K562 (cell line): ENCODE data around the gene MLST8. TPM values are rescaled to one million over a fixed set of nuclear protein-coding genes. Genes with fewer than 3 reads are reported as not detected.

Experiments
- ELF1 ChIP-seq: fragments of 200-800 bp; sonication (Bioruptor generic); IDR thresholded peaks from 2 replicates; pipeline ENCODE4 v1.6.1; 2016; ENCODE audit warnings: missing genetic modification characterization, missing compliant biosample characterization
- FUS ChIP-seq: fragments of 200-400 bp; formaldehyde crosslinking; optimal IDR thresholded peaks from 2 replicates; pipeline ENCODE3; 2017; ENCODE audit warnings: low read depth, low read length
- HOMEZ ChIP-seq: fragments of 250-450 bp; sonication (Bioruptor Pico); IDR thresholded peaks from 2 replicates; pipeline ENCODE4 v1.4.0; 2020; ENCODE audit warnings: mild to moderate bottlenecking, moderate library complexity
- PHB2 ChIP-seq: fragments of 450-650 bp; IDR thresholded peaks from 2 replicates; pipeline ENCODE4 v1.6.1; 2017; ENCODE audit warnings: low read depth
- POLR2G ChIP-seq: fragments of 200-400 bp; formaldehyde crosslinking; IDR thresholded peaks from 2 replicates; pipeline ENCODE4 v1.6.1; 2017; ENCODE audit warnings: low read depth, mild to moderate bottlenecking, antibody characterized with exemption, low read length, moderate library complexity
- THRB ChIP-seq: fragments of 450-650 bp; formaldehyde crosslinking; conservative IDR thresholded peaks from 2 replicates; pipeline ENCODE4 v1.4.0; 2022; ENCODE audit warnings: mild to moderate bottlenecking, missing genetic modification characterization
- TOE1 ChIP-seq, 2 experiments: fragments of 450-650 bp in 1 of 2; sonication (generic) in 1 of 2; formaldehyde crosslinking in 1 of 2; IDR thresholded peaks; 2 replicates each; pipeline versions ENCODE4 v1.7.1 to v1.8.0; 2016 to 2022; ENCODE audit warnings: borderline replicate concordance in 2 of 2, mild to moderate bottlenecking in 2 of 2, antibody characterized with exemption in 1 of 2, inconsistent platforms in 1 of 2, low read depth in 1 of 2, missing genetic modification reagents in 1 of 2, moderate library complexity in 1 of 2
- ZFP30 ChIP-seq: fragments of 250-450 bp; sonication (Bioruptor Pico); IDR thresholded peaks from 2 replicates; pipeline ENCODE4 v1.8.0; 2022; ENCODE audit warnings: moderate library complexity, mild to moderate bottlenecking, inconsistent platforms, borderline replicate concordance
- ZNF134 ChIP-seq: fragments of 250-450 bp; sonication (Bioruptor Pico); conservative IDR thresholded peaks from 2 replicates; pipeline ENCODE4 v1.4.0; 2020
- ZNF24 ChIP-seq: fragments of 450-650 bp; IDR thresholded peaks from 2 replicates; pipeline ENCODE4 v1.6.1; 2016
- ZNF311 ChIP-seq: fragments of 250-450 bp; sonication (Bioruptor Pico); IDR thresholded peaks from 2 replicates; pipeline ENCODE4 v1.4.0; 2020; ENCODE audit warnings: mild to moderate bottlenecking, moderate library complexity
- polyA plus RNA-seq, 8 experiments: library from polyadenylated mRNA; depleted of rRNA in 4 of 8; stranded (reverse) in 5 of 8; unstranded in 3 of 8; fragments of >200 nt; fragmentation: Nextera tagmentation in 2 of 8; fragmentation: Illumina TruSeq in 1 of 8; extraction: Ambion mirVana in 2 of 8; extraction: Trizol in 1 of 8; gene quantifications; 2 replicates each; pipeline versions ENCODE4 v1.2.1 to v1.2.3, GENCODE V29; 2011 to 2014; ENCODE audit warnings: inconsistent platforms in 1 of 8, missing spikeins in 1 of 8
- total RNA-seq, 7 experiments: library from RNA; depleted of rRNA in 6 of 7; stranded (reverse); fragments of >200 nt in 6 of 7; fragmentation: Illumina TruSeq in 2 of 7; extraction: Trizol in 2 of 7; gene quantifications; 2 replicates each; pipeline versions ENCODE4 v1.2.1 to v1.2.3, GENCODE V29; 2011 to 2021; ENCODE audit warnings: low replicate concordance in 1 of 7
- TF ChIP-seq, protein P1 (sequence below): fragments of 200-800 bp; sonication (Bioruptor generic); IDR thresholded peaks from 2 replicates; pipeline ENCODE4 v1.6.1; 2016; ENCODE audit warnings: missing genetic modification characterization, missing compliant biosample characterization
- TF ChIP-seq, protein P2 (sequence below), 2 experiments: fragments of 450-650 bp; IDR thresholded peaks; 2 replicates each; pipeline ENCODE4 v1.6.1; 2018; ENCODE audit warnings: mild to moderate bottlenecking in 2 of 2, low read depth in 1 of 2; ENCODE audit not compliant: partially characterized antibody in 2 of 2

MLST8 gene
- total and polyA plus RNA-seq, 9 of the 15 experiments (the other 6 are each of a cell fraction or from before 2014, with no cell fraction given): 1.5 to 116 (median 43.3) TPM

GRCh38 chr16:2251296-2252111, 46.2 kb downstream of the MLST8 start, which contains the start of gene ECI1 (continued):
- TF ChIP-seq THRB (CRISPR knock-in tag) (no peak), TOE1 (IDR thresholded peaks at IDR 0.05; ENCODE audit: borderline replicate concordance) (peak; percentile 55; the same call in 1 of the 2 replicates), TOE1 (CRISPR knock-in tag; IDR thresholded peaks at IDR 0.05; ENCODE audit: borderline replicate concordance, low read depth) (no peak), PHB2 (no peak), ZNF24 (0 out of 2 replicates have a peak, but pooled peaks have one; percentile 28), FUS (peak; percentile 89), ZNF134 (CRISPR knock-in tag) (no peak), HOMEZ (CRISPR knock-in tag) (no peak), ZFP30 (CRISPR knock-in tag) (no peak), ZNF311 (no peak), ELF1 (tag) (peak; percentile 92), POLR2G (peak; percentile 99)
- TF ChIP-seq, protein P1, sequence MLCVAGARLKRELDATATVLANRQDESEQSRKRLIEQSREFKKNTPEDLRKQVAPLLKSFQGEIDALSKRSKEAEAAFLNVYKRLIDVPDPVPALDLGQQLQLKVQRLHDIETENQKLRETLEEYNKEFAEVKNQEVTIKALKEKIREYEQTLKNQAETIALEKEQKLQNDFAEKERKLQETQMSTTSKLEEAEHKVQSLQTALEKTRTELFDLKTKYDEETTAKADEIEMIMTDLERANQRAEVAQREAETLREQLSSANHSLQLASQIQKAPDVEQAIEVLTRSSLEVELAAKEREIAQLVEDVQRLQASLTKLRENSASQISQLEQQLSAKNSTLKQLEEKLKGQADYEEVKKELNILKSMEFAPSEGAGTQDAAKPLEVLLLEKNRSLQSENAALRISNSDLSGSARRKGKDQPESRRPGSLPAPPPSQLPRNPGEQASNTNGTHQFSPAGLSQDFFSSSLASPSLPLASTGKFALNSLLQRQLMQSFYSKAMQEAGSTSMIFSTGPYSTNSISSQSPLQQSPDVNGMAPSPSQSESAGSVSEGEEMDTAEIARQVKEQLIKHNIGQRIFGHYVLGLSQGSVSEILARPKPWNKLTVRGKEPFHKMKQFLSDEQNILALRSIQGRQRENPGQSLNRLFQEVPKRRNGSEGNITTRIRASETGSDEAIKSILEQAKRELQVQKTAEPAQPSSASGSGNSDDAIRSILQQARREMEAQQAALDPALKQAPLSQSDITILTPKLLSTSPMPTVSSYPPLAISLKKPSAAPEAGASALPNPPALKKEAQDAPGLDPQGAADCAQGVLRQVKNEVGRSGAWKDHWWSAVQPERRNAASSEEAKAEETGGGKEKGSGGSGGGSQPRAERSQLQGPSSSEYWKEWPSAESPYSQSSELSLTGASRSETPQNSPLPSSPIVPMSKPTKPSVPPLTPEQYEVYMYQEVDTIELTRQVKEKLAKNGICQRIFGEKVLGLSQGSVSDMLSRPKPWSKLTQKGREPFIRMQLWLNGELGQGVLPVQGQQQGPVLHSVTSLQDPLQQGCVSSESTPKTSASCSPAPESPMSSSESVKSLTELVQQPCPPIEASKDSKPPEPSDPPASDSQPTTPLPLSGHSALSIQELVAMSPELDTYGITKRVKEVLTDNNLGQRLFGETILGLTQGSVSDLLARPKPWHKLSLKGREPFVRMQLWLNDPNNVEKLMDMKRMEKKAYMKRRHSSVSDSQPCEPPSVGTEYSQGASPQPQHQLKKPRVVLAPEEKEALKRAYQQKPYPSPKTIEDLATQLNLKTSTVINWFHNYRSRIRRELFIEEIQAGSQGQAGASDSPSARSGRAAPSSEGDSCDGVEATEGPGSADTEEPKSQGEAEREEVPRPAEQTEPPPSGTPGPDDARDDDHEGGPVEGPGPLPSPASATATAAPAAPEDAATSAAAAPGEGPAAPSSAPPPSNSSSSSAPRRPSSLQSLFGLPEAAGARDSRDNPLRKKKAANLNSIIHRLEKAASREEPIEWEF: no peak
- TF ChIP-seq, protein P2, sequence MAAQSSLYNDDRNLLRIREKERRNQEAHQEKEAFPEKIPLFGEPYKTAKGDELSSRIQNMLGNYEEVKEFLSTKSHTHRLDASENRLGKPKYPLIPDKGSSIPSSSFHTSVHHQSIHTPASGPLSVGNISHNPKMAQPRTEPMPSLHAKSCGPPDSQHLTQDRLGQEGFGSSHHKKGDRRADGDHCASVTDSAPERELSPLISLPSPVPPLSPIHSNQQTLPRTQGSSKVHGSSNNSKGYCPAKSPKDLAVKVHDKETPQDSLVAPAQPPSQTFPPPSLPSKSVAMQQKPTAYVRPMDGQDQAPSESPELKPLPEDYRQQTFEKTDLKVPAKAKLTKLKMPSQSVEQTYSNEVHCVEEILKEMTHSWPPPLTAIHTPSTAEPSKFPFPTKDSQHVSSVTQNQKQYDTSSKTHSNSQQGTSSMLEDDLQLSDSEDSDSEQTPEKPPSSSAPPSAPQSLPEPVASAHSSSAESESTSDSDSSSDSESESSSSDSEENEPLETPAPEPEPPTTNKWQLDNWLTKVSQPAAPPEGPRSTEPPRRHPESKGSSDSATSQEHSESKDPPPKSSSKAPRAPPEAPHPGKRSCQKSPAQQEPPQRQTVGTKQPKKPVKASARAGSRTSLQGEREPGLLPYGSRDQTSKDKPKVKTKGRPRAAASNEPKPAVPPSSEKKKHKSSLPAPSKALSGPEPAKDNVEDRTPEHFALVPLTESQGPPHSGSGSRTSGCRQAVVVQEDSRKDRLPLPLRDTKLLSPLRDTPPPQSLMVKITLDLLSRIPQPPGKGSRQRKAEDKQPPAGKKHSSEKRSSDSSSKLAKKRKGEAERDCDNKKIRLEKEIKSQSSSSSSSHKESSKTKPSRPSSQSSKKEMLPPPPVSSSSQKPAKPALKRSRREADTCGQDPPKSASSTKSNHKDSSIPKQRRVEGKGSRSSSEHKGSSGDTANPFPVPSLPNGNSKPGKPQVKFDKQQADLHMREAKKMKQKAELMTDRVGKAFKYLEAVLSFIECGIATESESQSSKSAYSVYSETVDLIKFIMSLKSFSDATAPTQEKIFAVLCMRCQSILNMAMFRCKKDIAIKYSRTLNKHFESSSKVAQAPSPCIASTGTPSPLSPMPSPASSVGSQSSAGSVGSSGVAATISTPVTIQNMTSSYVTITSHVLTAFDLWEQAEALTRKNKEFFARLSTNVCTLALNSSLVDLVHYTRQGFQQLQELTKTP (IDR thresholded peaks at IDR 0.05; ENCODE audit: low read depth in 1 of 2, partially characterized antibody in 2 of 2): no peak
